ENCODE data around the gene PRM1.

The PRM1 gene

GRCh38 chr16:11232852-11233726, 48.0 kb downstream of the PRM1 start:
- peak; percentile 69 for DNase-seq

GRCh38 chr16:11232302-11232851, 48.8 kb downstream of the PRM1 start:
- no peak for DNase-seq

GRCh38 chr16:11231367-11231970, 49.7 kb downstream of the PRM1 start:
- DNase-seq: no peak
